GM12864 (cell line): ENCODE measurements around the gene NFAM1.

Experiments used
- DNase-seq: peaks from one replicate; pipeline ENCODE4 v3.0.0-alpha.2; 2011; ENCODE audit warnings: low read depth
- H3K4me3 ChIP-seq: 2 replicates; pipeline ENCODE4 v1.5.1; 2011; ENCODE audit warnings: mild to moderate bottlenecking, low read depth, low read length, control low read depth
- CTCF ChIP-seq: IDR thresholded peaks from 2 replicates; pipeline ENCODE4 v1.5.1; 2011; ENCODE audit warnings: low read depth, mild to moderate bottlenecking, moderate library complexity, low read length, control low read depth, inconsistent platforms; ENCODE audit errors: missing control alignments

NFAM1 gene

GRCh38 chr22:42361523-42361922 lies 70.7 kb downstream of the NFAM1 start:
- DNase-seq: no peak
- TF ChIP-seq CTCF: no peak
- no peak overlapping the region for H3K4me3 ChIP-seq

DNA sequence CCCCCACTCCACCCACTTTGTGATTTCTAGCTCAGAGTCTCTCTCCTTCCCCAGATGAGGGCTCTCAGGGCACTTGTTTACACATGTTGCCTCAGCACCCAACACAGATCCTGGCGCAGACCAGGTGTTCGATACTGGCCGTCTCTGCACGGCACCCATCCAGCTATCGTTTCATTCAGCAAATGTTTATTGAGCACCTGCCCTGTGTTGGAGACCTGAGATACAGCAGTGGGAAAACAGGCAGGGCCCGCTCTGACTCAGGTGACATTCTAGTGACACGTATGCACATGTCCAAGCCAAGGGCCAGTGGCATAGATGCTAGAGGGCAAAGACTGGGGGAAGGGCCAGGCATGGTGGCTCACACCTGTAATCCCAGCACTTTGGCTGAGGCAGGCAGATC lies 71.9 kb downstream of the NFAM1 start:
- no peak for DNase-seq
- no peak overlapping the region for H3K4me3 ChIP-seq
- no peak for TF ChIP-seq CTCF

GRCh38 chr22:42358643-42359558 lies 73.3 kb downstream of the NFAM1 start:
- no peak overlapping the region for H3K4me3 ChIP-seq
- no peak for TF ChIP-seq CTCF
- DNase-seq: no peak

DNA sequence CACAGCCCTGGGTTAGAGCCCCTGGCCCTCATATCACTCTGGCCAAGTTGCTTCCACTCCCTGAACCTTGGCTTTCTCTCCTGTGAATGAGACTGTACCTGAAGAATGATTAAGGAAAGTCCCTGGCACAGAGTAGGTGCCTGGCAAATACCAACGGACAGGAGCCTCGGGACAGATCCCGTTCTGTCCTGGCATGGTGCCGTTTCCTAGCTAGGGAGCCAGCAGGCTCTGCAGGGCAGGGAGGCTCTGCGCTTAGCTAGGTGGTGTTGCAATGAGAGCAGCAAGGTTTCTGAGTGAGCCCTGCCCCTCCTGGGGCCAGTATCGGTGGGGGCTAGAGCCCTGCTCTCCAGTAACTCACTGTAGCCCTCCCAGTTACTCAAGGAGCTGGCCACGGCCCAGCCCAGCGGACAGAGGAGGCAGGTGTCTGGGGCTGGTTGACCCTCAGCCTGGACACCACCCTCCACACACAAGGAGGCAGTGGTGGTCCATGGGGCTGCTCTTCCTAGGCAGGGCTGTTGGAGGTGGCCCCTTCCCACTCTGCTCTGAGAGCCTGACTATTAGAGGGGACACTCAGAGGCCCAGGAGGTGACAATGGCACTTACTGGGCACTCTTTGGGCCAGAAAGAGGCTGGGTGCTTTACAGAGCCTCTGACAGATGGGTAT lies 74.4 kb downstream of the NFAM1 start:
- no peak for DNase-seq
- no peak for TF ChIP-seq CTCF
- H3K4me3 ChIP-seq: no peak overlapping the region

DNA sequence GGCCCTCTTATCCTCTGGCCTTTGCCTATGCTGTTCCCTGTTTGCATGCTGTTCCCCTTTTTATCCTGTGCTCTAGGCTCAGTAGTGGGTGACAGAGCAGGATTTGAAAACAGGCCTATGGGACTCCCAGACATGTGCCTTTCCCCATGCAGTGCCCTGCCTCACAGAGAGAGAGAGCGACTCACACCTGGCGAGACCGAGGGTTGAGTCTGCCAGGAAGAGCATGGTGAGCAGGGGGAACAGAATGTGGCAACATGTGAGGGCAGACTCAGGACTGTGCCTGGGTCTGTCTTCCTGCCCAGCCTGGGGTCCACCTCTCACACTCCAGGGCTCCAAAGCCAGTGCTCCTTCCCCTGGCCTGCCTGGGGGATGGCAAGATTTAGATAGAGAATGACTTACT lies 75.0 kb downstream of the NFAM1 start:
- no peak for TF ChIP-seq CTCF
- no peak overlapping the region for H3K4me3 ChIP-seq

DNA sequence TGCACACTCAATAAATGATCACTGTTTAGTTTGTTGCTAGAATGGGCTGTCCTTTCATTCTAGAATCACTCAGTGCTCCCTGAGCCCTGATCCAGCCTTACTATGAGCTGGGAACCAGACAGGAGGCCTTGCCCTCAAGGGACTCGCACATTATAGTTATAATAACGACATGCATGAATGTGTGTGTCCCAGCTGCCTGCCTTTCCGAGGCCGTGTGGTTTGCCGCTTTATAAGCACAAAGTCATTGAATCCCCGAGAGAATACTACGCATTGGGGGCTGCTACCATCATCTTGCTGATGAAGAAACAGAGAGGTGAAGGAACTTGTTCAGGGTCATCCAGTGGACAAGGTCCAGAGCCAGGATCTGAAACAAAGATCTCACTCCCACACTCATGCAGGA lies 75.7 kb downstream of the NFAM1 start:
- no peak for TF ChIP-seq CTCF
- no peak for DNase-seq
- no peak overlapping the region for H3K4me3 ChIP-seq

More for the DNA sequence above, 75.0 kb downstream of the NFAM1 start:
- DNase-seq: no peak
